CD4-positive, alpha-beta T cell treated with Interleukin-2 at 100 ng/mL for 4 hours (primary cell): Measurements from ENCODE around the gene SV2C.

Experiments used
- DNase-seq: peaks from one replicate; pipeline ENCODE4 v3.0.0-alpha.2; 2020; ENCODE audit warnings: low spot score

The SV2C gene

GRCh38 chr5:76384189-76384588 lies 301.0 kb downstream of the SV2C start:
- no peak for DNase-seq

GRCh38 chr5:76384705-76385104 lies 301.5 kb downstream of the SV2C start:
- DNase-seq: no peak

- no peak for DNase-seq
Measured at GRCh38 chr5:76385540-76385939, 302.4 kb downstream of the SV2C start.

- DNase-seq: no peak
Measured at GRCh38 chr5:76386360-76386759, 303.2 kb downstream of the SV2C start.

- no peak for DNase-seq
Measured at GRCh38 chr5:76388236-76388635, 305.1 kb downstream of the SV2C start.

GRCh38 chr5:76388791-76389512 lies 305.8 kb downstream of the SV2C start:
- no peak for DNase-seq

GRCh38 chr5:76389513-76390154 lies 306.5 kb downstream of the SV2C start:
- no peak for DNase-seq

- peak; percentile 34 for DNase-seq
Measured at GRCh38 chr5:76391014-76391413, 307.8 kb downstream of the SV2C start.

GRCh38 chr5:76393035-76393680 lies 310.0 kb downstream of the SV2C start:
- DNase-seq: peak; percentile 44

- no peak for DNase-seq
Measured at GRCh38 chr5:76397200-76397599, 314.0 kb downstream of the SV2C start.

- no peak for DNase-seq
Measured at GRCh38 chr5:76399268-76399667, 316.1 kb downstream of the SV2C start.

GRCh38 chr5:76400466-76400865 lies 317.3 kb downstream of the SV2C start:
- DNase-seq: no peak

- peak; percentile 48 for DNase-seq
Measured at GRCh38 chr5:76401801-76402250, 318.6 kb downstream of the SV2C start.

- no peak for DNase-seq
Measured at GRCh38 chr5:76402251-76402885, 319.2 kb downstream of the SV2C start.

GRCh38 chr5:76402886-76403765 lies 319.9 kb downstream of the SV2C start, which contains the start of gene IQGAP2:
Gene IQGAP2, plus strand, starts transcription at chr5:76403285. Its CDS starts 261 bp downstream, at chr5:76403546.
- peak; percentile 88 for DNase-seq
